Measurements from ENCODE around the gene WDR59.
A peak's percentile ranks its signal among the peaks of the same experiment; 100 is the strongest.

The WDR59 gene

GRCh38 chr16:75002474-75002873 lies 17.6 kb upstream of the WDR59 start:
- TF ChIP-seq CTCF (IDR thresholded peaks at IDR 0.05; ENCODE audit: low read depth, low read length), result no peak
- H3K4me3 ChIP-seq (ENCODE audit: low read depth, low read length), result no peak overlapping the region
- in situ Hi-C loops (cut with HindIII; ENCODE audit: low sequenced_read_pairs), result no loop called here
- no peak for DNase-seq (ENCODE audit: low read depth, low spot score)

DNA sequence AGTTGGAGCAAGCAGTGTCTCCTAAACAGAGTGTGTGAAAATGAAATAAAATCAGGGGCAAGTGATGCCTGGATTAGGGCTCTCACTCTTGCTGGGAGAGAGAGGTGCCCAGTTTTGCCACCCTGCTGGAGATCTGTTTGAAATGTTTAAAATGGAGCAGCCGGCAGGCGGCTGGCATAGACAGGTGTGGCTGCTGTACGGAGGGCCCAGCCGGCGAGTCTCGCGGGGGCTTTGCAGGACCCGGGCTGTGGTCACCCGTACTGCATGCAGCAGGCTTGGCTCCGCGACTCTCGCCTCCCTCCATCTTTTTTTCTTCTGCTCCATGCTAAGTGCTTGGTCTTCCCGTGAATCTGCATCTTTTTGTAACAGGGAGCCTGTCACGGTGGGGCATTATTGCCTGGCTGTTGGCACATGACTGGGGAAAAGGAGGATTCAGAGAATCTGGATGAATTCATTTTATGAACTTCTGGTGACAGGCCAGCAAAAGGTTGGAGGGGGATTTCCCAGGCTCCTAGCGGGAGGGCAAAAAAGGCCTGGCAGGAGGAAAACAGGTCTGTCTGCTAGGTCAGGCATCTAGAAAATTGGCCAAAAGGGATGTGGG lies 15.7 kb upstream of the WDR59 start:
- H3K4me3 ChIP-seq (ENCODE audit: low read depth, low read length), result peak overlapping the region; percentile 75
- peak; percentile 17 for DNase-seq (ENCODE audit: low read depth, low spot score)
- peak; percentile 7 for TF ChIP-seq CTCF (IDR thresholded peaks at IDR 0.05; ENCODE audit: low read depth, low read length)
- in situ Hi-C loops (cut with HindIII; ENCODE audit: low sequenced_read_pairs), result no loop called here

DNA sequence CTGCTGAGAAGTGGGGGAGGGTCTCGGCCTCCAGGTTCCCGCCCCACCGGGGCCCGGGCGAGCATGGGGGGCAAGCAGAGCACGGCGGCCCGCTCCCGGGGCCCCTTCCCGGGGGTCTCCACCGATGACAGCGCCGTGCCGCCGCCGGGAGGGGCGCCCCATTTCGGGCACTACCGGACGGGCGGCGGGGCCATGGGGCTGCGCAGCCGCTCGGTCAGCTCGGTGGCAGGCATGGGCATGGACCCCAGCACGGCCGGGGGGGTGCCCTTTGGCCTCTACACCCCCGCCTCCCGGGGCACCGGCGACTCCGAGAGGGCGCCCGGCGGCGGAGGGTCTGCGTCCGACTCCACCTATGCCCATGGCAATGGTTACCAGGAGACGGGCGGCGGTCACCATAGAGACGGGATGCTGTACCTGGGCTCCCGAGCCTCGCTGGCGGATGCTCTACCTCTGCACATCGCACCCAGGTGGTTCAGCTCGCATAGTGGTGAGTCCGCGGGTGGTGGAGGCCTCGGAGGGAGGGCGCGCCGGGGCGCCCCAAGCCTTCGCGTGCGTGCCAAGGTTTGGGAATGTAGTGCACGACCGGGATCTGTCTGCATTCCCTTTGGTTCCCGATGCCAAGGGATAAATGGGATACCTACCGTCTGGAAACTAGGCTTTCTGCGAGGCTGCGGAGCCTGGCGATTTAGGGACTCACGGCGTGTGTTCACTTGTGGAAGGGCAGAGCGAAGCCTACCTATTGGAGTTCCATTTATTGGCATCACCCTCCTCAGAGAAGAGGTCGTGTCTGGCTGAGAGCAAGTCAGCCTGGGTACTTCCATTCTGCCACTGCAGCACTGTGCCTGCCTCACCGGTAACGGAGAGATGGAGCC lies 14.9 kb upstream of the WDR59 start:
- DNase-seq (ENCODE audit: low read depth, low spot score), result peak; percentile 18
- H3K4me3 ChIP-seq (ENCODE audit: low read depth, low read length), result peak overlapping the region; percentile 75
- TF ChIP-seq CTCF (IDR thresholded peaks at IDR 0.05; ENCODE audit: low read depth, low read length), result no peak
- in situ Hi-C loops (cut with HindIII; ENCODE audit: low sequenced_read_pairs), result no loop called here

DNA sequence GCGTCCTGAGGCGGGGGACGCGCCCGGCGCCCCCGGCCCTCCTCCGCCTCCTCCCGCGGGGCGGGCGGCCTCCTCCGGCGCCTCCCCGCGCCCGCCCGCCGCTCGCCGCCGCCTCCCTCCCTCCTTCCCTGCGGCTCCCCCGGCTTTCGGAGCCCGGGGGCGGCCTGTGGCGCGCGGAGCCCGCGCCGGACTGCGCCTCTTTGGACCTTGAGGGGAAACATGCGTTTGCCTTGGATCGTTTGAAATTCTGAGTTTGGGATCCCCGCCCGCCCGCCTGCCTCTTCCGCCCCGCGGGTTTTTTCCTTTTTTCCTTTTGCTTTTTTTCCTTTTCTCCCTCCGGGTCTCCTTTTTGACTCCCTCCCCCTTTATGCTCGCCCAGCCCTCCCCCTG lies 14.3 kb upstream of the WDR59 start:
- no peak for TF ChIP-seq CTCF (IDR thresholded peaks at IDR 0.05; ENCODE audit: low read depth, low read length)
- no peak for DNase-seq (ENCODE audit: low read depth, low spot score)
- in situ Hi-C loops (cut with HindIII; ENCODE audit: low sequenced_read_pairs), result no loop called here
- H3K4me3 ChIP-seq (ENCODE audit: low read depth, low read length), result peak overlapping the region; percentile 75

- DNase-seq (ENCODE audit: low read depth, low spot score), result peak; percentile 78
- H3K4me3 ChIP-seq (ENCODE audit: low read depth, low read length), result peak within 1 kb of the TSS; percentile 75
- TF ChIP-seq CTCF (IDR thresholded peaks at IDR 0.05; ENCODE audit: low read depth, low read length), result peak; percentile 65
- in situ Hi-C loops (cut with HindIII; ENCODE audit: low sequenced_read_pairs), result no loop called here
Observed at GRCh38 chr16:74998481-74999218, 13.7 kb upstream of the WDR59 start, which contains the start of gene ZNRF1. TSS of gene ZNRF1 (plus strand) at chr16:74999024. CDS start at chr16:74999672, 648 bp downstream.

GRCh38 chr16:74997042-74997491 lies 12.1 kb upstream of the WDR59 start:
- TF ChIP-seq CTCF (IDR thresholded peaks at IDR 0.05; ENCODE audit: low read depth, low read length), result no peak
- in situ Hi-C loops (cut with HindIII; ENCODE audit: low sequenced_read_pairs), result no loop called here
- DNase-seq (ENCODE audit: low read depth, low spot score), result no peak
- H3K4me3 ChIP-seq (ENCODE audit: low read depth, low read length), result no peak overlapping the region
